Stomach smooth muscle (tissue), 2 donors: ENCODE data around the gene SCN4A.
"Not testable (repeated sequence)": the region's sequence is repeated elsewhere in the genome, so short reads cannot be mapped to it uniquely, and the experiment has no call there.

ENCODE experiments used
- H3K27ac ChIP-seq: one replicate; pipeline ENCODE4 v1.7.0; 2013; ENCODE audit warnings: mild to moderate bottlenecking, low read length, inconsistent platforms
- H3K27me3 ChIP-seq, 2 donors: one replicate each; pipeline ENCODE4 v1.7.0; 2013; ENCODE audit warnings: low read length in 2 of 2; ENCODE audit not compliant: insufficient read depth in 2 of 2, control insufficient read depth in 1 of 2
- H3K36me3 ChIP-seq, 2 donors: one replicate each; pipeline ENCODE4 v1.7.0; 2013; ENCODE audit warnings: low read length in 2 of 2; ENCODE audit not compliant: control insufficient read depth in 2 of 2, insufficient read depth in 2 of 2
- H3K4me1 ChIP-seq: one replicate; pipeline ENCODE4 v1.7.0; 2013; ENCODE audit warnings: low read length; ENCODE audit not compliant: control insufficient read depth, insufficient read depth
- H3K4me3 ChIP-seq, 2 donors: one replicate each; pipeline ENCODE4 v1.7.0; 2013; ENCODE audit warnings: low read length in 2 of 2
- H3K9ac ChIP-seq, 2 donors: one replicate each; pipeline ENCODE4 v1.7.0; 2013; ENCODE audit warnings: low read length in 2 of 2, mild to moderate bottlenecking in 1 of 2
- H3K9me3 ChIP-seq, 2 donors: one replicate each; pipeline ENCODE4 v1.7.0; 2013; ENCODE audit warnings: low read length in 2 of 2; ENCODE audit not compliant: control insufficient read depth in 2 of 2
- donor health status: healthy.
- donor health status: Pancreatic carcinoma.

The SCN4A gene

GRCh38 chr17:64007838-64008282, 35.1 kb upstream of the SCN4A start:
- Histone ChIP-seq H3K27me3 (peaks cover 2 to 5% of the 10 kb centered on the region in 2 donors), H3K9me3 (no peaks in the 10 kb centered on the region), H3K9ac (no peak overlapping the region), H3K36me3 (no peaks in the 10 kb centered on the region), H3K27ac (no peak overlapping the region), H3K4me3 (no peak overlapping the region), H3K4me1 (peaks cover 9% of the 10 kb centered on the region)

DNA sequence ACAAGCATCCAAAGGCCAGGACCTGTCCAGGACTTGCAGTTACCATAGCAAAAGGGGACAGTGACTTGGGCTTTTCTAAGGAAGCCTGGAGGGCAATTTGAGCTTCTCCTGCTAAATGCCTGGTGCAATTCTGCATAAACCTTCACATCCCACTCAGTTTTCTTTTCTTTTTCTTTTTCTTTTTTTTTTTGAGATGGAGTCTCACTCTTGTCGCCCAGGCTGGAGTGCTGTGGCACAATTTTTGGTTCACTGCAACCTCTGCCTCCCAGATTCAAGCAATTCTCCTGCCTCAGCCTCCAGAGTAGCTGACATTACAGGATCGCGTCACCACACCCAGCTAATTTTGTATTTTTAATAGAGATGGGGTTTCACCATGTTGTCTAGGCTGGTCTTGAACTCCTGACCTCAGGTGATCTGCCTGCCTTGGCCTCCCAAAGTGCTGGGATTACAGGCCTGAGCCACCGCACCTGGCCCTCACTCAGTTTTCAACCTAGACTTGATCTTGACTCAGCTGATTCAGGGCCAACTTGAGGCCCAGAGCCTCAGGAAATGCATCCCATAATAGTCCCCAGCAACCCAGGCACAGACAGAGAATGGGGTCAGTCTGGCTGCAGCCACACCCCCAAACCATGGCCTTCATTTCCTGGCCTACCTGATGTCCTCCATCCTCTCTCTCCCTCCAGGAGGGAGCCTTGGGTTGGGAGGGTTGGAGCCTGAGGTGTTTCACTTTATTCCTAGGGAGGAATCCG, 34.5 kb upstream of the SCN4A start:
- not testable (repeated sequence) for H3K4me1 ChIP-seq, H3K36me3 ChIP-seq, H3K27ac ChIP-seq, H3K9me3 ChIP-seq, H3K4me3 ChIP-seq, H3K9ac ChIP-seq, H3K27me3 ChIP-seq

DNA sequence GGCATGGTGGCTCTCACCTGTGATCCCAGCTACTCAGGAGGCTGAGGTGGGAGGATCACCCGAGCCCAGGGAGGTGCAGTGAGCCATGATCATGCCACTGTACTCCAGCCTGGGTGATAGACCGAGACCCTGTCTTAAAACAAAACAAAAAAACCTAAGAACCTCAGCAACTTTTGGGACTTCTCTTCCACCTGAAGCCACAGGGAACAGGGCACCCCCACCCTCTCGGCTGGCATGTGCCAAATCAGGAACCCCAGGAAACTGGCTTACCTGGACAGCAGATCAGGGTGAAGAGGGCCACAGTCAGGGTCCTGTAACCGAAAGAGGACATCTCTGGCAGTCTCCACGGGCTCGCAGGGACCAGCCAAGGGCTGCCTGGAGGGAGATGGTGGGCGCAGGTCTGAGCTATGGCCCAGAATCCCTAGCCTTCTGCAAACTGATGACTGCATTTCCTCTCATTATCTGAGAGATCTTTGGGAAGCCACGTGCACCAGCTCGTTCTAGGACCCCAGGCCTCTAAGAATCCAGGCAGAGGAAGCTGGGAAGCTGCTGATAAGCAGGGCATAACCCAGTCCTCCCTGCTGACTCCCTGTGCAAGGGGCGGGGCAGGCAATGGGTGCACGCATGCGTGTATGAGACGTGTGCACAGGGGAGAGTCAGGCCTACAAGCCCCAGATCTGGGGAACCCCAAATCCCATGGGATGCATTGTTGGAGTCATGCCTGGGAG, 33.8 kb upstream of the SCN4A start:
- H3K27ac ChIP-seq = peak overlapping the region; percentile 11
- H3K4me3 ChIP-seq = no peak overlapping the region
- peaks cover 9% of the 10 kb centered on the region for H3K4me1 ChIP-seq
- no peaks in the 10 kb centered on the region for H3K36me3 ChIP-seq
- no peak overlapping the region for H3K9ac ChIP-seq
- no peaks in the 10 kb centered on the region for H3K9me3 ChIP-seq
- H3K27me3 ChIP-seq = peaks cover 2 to 5% of the 10 kb centered on the region in 2 donors

DNA sequence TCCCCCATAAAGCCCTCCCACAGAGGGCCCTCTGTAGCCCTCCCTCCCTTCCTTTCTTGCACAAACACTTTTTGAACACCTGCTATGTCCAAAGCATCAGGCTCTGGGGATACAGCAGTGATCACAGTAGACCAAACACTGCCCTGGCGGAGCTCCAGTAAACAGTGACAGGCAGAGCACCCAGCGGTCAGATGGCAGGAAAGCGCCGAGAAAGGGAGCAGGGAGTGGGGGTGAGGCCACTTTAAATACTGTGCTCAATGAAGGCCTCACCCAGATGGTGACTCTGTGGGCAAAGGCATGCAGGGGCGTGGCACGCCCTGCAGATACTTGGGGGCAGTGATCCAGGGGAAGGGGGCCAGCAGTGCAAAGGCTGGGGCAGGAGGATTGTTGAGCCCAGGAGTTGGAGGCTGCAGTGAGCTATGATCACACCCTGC, 33.0 kb upstream of the SCN4A start:
- Histone ChIP-seq H3K4me3 (no peak overlapping the region), H3K27ac (no peak overlapping the region), H3K36me3 (no peaks in the 10 kb centered on the region), H3K9me3 (no peaks in the 10 kb centered on the region), H3K9ac (no peak overlapping the region), H3K4me1 (peaks cover 9% of the 10 kb centered on the region), H3K27me3 (peaks cover 5 to 6% of the 10 kb centered on the region in 2 donors)

DNA sequence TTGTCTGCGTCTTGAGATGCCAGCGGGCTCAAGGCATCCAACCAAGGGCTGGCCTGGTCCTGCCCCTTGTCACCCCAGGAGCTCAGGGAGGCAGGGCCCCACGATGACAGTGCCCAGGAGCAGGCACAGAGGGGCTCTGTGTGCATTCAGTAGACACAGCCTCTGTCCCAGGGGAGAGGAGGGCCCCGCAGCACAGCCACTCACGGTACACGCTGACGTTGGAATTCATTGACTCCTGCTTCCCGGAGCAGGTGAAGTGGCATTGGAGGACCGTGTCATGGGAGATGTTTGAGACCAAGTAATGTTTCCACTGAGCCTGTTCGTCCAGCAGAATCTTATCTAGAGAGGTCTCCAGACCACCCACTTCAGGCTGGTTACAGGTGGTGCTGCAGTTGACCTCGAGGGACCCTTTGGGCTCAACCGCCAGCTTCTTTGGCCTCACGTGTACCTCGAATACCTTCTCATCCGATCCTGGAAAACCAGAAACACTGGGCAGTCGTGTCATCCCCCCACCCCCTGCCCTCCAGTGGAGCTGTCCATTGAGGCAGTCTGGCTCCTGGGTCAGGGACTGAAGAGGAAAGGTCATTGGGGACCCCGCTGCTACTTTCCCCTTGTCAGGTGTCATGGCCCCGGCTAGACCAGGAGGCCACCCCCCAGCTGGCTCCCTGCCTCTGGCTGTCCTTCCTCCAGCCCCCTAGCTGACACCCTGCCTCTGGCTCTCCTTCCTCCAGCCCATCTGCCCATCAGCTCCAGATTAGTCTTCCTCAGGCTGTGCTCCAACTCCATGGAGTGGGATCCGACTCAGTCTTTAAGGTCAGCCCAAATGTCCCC, 32.4 kb upstream of the SCN4A start:
- Histone ChIP-seq H3K4me3 (no peak overlapping the region), H3K9ac (no peak overlapping the region), H3K27ac (no peak overlapping the region), H3K27me3 (peaks cover 5 to 7% of the 10 kb centered on the region in 2 donors), H3K4me1 (peaks cover 9% of the 10 kb centered on the region), H3K36me3 (no peaks in the 10 kb centered on the region), H3K9me3 (no peaks in the 10 kb centered on the region)

DNA sequence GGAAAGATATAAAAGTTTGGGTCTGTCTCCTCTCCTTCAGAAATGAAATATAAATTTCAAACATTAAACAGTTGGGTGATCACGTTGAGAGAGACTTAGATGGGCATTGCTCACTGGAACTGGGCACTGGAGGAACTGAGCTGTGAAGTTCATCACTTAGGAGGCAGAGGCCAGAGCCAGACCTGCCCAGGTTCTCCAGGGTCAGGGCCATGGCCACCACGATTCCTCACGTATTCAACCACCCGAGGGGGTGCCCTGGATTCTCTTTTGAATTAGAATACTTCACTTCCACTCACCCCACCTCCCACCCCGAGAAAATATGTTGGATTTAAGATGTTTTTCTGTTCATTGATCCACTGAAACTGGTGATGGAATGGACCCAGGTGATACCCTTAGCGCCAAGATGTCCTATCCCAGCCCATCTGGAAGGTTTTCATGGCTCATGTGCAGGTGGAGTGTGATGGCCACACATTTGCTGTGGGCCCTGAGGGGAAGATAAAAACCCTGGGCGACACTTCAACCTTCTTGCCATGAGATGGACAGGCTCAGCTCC, 31.6 kb upstream of the SCN4A start:
- Histone ChIP-seq H3K4me3 (no peak overlapping the region), H3K4me1 (peaks cover 9% of the 10 kb centered on the region), H3K36me3 (no peaks in the 10 kb centered on the region), H3K27me3 (peaks cover 12 to 13% of the 10 kb centered on the region in 2 donors), H3K27ac (no peak overlapping the region), H3K9me3 (no peaks in the 10 kb centered on the region), H3K9ac (no peak overlapping the region)

DNA sequence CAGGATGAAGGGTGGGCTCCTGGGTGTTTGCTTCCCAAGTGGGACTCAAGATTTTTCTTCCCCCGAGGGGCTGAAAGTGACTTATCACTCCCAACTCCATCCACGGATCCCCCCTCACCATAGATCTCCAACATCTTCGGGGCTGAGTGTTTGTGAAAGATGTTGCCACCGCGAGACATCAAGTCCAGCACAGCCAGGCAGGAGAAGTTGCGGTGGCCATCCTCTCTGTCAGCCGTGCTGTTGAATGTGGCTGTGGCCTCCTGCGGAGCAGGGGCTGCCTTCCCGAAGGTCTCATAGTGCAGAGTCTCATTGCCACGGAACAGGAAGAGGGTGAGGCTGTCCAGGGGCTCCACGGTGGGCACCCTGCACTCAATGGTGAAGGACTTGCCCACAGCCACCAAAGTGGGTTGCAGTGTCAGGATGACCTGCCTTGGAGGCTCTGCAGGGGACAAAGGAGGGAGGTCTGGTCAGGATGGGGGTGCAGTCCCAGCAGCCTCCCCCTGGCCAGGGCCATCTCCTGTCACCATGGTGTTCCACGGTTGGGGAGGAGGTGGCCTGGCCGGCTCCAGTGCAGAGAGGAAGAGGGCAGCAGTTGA, 30.9 kb upstream of the SCN4A start:
- peaks cover 11% of the 10 kb centered on the region for H3K4me1 ChIP-seq
- peaks cover 18 to 20% of the 10 kb centered on the region in 2 donors for H3K27me3 ChIP-seq
- no peaks in the 10 kb centered on the region for H3K9me3 ChIP-seq
- no peaks in the 10 kb centered on the region for H3K36me3 ChIP-seq
- no peak overlapping the region for H3K9ac ChIP-seq
- H3K4me3 ChIP-seq = no peak overlapping the region
- H3K27ac ChIP-seq = no peak overlapping the region

DNA sequence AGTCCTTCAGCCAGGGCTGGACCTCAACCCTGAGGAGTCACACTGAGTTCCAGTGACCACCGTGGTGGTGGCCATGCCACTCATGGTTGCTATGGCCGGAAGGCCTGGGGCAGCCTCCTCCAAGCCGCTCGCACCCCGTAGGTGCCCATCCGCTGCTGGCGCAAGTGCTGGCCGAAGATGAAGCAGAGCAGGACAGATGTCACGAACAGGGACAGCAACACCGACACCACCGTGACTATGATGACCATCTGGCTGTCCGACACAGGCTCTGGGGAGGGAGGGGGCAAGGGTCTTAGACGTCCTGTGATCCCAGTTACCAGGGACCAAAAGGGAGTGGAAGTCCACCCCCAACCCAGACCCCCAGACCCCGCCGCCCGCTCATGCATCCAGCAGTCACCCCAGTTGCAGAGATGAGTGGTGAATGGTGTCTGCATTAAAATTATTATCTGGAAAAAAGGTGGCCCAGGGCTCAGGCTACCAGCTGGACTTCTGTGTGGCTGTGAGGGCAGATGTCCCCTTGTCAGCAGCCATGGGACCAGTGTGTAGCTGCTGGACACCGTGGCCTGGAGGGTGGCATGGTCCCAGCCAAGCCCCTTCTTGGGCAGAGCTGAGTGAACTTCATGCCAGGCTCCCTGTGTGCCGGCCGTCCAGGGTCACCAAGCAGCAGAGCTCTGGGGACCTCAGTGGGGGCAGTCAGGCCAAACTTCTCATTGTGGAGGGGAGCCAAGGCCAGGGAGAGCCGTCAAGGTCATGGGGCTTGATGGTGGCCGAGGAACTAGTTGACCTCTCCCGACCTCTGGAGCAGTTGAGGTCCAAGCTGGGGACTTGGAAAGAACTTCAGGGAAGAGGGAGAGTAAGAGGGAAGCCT, 30.2 kb upstream of the SCN4A start:
- H3K4me1 ChIP-seq = peaks cover 16% of the 10 kb centered on the region
- no peaks in the 10 kb centered on the region for H3K9me3 ChIP-seq
- H3K27ac ChIP-seq = no peak overlapping the region
- H3K4me3 ChIP-seq = no peak overlapping the region
- no peaks in the 10 kb centered on the region for H3K36me3 ChIP-seq
- peaks cover 23 to 27% of the 10 kb centered on the region in 2 donors for H3K27me3 ChIP-seq
- H3K9ac ChIP-seq = no peak overlapping the region

DNA sequence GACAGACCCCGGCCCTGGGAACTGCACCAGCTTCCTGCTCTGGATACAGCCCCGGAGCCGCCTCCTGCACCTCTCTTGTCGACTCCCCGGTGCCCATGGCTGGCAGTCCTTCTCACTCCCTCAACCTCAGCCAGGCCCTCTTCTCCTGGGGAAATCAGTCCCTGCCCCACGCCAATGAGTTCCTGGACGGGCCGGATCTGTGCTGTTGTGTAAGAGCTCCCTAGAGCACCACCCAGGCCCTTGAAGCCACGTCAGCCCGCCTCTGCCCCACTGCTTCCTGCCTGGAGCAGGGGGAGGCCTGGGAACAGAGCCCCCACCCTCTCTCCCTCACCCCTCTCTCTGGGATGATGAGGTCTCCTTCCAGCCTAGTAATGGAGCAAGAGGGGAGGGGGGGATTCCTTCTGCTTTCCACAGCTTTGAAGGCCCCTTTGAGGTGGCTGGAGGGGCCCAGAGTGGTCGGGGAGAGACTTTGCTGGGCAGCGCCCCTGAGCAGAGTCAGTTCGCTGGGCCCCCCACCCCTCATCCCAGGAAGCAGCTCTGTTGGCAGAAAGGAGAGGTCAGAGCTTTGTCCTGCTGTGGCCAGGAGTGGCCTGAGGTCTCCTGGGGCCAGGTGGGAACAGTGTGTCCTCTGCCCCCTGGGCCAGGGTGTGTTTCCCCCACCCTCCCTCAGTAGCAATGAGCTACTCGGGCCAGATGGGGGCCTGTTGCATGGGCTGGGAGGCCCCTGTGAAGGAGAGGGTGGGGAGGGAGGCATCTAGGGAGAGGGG, 29.2 kb upstream of the SCN4A start:
- H3K9ac ChIP-seq = no peak overlapping the region
- H3K27me3 ChIP-seq = peaks cover 32 to 36% of the 10 kb centered on the region in 2 donors
- no peak overlapping the region for H3K27ac ChIP-seq

More for the DNA sequence above, 29.2 kb upstream of the SCN4A start:
- Histone ChIP-seq H3K4me1 (peaks cover 12% of the 10 kb centered on the region), H3K9me3 (no peaks in the 10 kb centered on the region), H3K36me3 (no peaks in the 10 kb centered on the region), H3K4me3 (no peak overlapping the region)
